HUES6 (cell line): ENCODE data around the gene CHRNA5.

Experiments
- H3K27ac ChIP-seq: 2 replicates; pipeline ENCODE4 v1.7.0; 2013; ENCODE audit warnings: low read depth, mild to moderate bottlenecking, low read length, inconsistent platforms
- H3K27me3 ChIP-seq: 2 replicates; pipeline ENCODE4 v1.6.1; 2013; ENCODE audit warnings: low read length; ENCODE audit not compliant: control insufficient read depth, insufficient read depth
- H3K36me3 ChIP-seq: 2 replicates; pipeline ENCODE4 v1.6.1; 2013; ENCODE audit warnings: low read length; ENCODE audit not compliant: control insufficient read depth, insufficient read depth
- H3K4me1 ChIP-seq: 2 replicates; pipeline ENCODE4 v1.6.1; 2013; ENCODE audit warnings: low read length; ENCODE audit not compliant: control insufficient read depth, insufficient read depth
- H3K4me3 ChIP-seq: 2 replicates; pipeline ENCODE4 v1.5.1; 2013; ENCODE audit warnings: low read depth, low read length
- H3K9ac ChIP-seq: one replicate; pipeline ENCODE4 v1.6.1; 2013; ENCODE audit warnings: mild to moderate bottlenecking, low read length
- H3K9me3 ChIP-seq: 2 replicates; pipeline ENCODE4 v1.6.1; 2013; ENCODE audit warnings: low read depth, low read length; ENCODE audit not compliant: control insufficient read depth, insufficient read depth

CHRNA5 gene

DNA sequence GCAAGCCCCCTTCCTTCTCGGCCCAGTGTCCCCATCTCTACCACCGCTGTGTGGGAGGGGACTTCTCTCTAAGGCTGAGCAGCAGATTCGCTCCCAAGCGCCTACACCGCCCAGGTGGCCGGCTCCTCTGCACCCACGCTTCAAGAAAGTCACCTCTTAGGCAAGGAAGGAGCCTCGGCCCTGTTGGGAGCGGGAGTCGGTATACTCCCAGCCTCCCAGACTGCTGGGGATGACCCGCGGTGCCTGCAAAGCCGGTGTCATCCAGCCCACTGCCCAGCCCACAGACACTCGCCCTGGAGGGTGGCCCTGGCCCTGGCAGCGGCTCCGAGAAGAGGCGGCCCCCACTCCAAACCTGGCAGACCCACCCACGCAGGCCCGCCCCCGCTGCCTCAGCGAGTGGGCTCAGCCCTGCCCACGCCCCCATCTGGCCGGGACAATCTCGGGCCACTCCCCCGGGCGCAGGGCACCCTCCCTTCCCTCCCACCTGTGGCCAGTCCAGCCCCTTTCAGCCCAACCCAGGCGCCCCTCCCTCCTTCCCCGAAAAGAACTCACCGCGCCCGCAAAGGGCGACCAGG, 75.3 kb downstream of the CHRNA5 start:
- Histone ChIP-seq H3K9ac (no peak overlapping the region), H3K9me3 (no peaks in the 10 kb centered on the region), H3K4me1 (peaks cover 14% of the 10 kb centered on the region), H3K4me3 (peak overlapping the region; percentile 60), H3K27ac (no peak overlapping the region), H3K36me3 (no peaks in the 10 kb centered on the region), H3K27me3 (peaks cover 25% of the 10 kb centered on the region)

DNA sequence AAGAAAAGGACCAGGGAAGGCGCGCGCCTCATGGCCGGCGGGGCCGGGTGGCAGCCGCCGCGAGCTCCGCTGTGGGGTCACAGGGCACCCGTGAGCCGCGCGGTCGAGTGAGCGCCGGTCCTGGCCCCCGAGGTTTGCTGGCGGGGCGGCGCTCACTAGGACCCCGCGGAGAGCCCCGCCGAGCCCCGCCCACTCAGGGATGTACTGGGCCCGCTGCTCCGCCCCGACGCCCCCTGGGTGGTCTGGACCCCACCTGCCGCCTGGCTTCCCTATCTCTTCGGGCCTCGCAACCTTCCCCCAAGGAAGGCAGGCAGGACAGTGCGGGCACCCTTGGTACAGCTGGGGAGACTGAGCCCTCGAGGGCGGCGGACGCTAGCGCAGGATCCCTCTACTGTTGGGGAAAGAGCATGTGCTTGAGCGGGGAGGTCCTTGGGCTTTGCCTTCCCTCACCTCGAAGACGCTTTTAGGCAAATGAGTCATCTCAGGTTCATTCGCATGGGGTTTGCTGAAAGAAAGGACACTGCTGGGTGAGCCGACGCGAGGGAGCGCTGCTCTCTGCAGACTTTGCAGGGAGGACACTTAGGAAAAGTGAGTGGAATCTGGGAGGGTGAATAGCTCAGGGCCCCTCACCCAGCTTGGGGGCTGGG, 75.9 kb downstream of the CHRNA5 start, which contains the start of gene CHRNB4:
Gene CHRNB4, minus strand, starts transcription at position 109 of the 647 bp plus-strand sequence. Its CDS starts 77 bp downstream, at position 32.
- Histone ChIP-seq H3K27me3 (peaks cover 25% of the 10 kb centered on the region), H3K4me3 (peak within 1 kb of the TSS; percentile 60), H3K4me1 (peaks cover 14% of the 10 kb centered on the region), H3K36me3 (no peaks in the 10 kb centered on the region), H3K27ac (no peak within 1 kb of the TSS), H3K9me3 (no peaks in the 10 kb centered on the region), H3K9ac (no peak within 1 kb of the TSS)

DNA sequence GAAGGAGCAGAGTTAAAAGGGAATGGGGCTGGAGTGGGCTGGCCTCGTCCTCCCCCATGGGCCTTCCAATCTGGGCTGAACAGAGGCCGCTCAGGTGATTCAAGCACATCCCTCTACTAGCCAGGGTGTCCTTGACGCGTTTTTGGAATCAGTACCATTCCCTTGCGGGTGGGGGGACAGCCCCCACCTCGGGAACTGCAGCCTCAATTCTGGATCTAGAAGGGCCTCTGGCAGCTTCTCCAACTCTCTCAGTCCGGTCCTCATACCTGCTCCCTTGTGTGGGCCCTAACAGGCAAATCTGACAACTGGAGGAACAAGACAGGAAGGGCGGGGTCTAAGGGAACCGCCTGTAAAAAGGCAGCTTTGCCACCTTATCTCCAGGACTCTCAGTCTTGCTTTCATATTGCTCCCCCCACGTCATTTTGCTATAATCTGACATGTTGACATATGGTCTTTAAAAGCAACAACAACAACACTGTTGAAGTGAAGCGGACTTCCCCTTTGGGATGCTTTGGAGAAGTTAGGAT, 76.5 kb downstream of the CHRNA5 start:
- no peaks in the 10 kb centered on the region for H3K36me3 ChIP-seq
- H3K9ac ChIP-seq: no peak overlapping the region
- H3K4me1 ChIP-seq: peaks cover 14% of the 10 kb centered on the region
- H3K9me3 ChIP-seq: no peaks in the 10 kb centered on the region
- peaks cover 25% of the 10 kb centered on the region for H3K27me3 ChIP-seq
- H3K27ac ChIP-seq: no peak overlapping the region
- H3K4me3 ChIP-seq: peak overlapping the region; percentile 60

DNA sequence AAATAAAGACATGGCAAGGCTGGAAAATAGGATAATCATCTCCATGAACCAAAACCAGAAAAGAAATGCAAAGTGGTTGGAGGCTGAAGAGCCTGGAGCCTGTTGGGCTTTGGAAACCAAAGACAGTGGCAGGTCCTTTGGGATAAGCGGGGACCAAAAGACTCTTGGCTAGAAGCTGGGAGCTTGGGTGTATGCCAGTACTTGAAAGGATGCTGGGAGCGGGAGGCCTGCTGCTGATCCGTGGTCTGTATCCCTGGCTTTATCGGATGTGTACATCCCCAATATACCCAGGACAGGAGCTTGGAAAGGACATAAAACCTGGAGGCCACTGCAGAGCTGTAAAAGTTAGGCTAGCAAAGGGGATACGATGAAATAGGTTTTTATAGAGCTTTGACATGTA, 77.0 kb downstream of the CHRNA5 start:
- H3K9me3 ChIP-seq: no peaks in the 10 kb centered on the region
- H3K4me1 ChIP-seq: peaks cover 14% of the 10 kb centered on the region
- H3K27ac ChIP-seq: no peak overlapping the region
- peaks cover 25% of the 10 kb centered on the region for H3K27me3 ChIP-seq
- no peaks in the 10 kb centered on the region for H3K36me3 ChIP-seq
- H3K9ac ChIP-seq: no peak overlapping the region
- H3K4me3 ChIP-seq: no peak overlapping the region
